SU-DHL-6 (cell line): ENCODE data around the gene RAVER1.

Source experiments
- EZH2phosphoT487 ChIP-seq: fragments of 200-600 bp; sonication (generic), shearing (Covaris generic); conservative IDR thresholded peaks from 2 replicates; pipeline ENCODE4 v1.6.1; 2018; ENCODE audit warnings: mild to moderate bottlenecking, antibody characterized with exemption, low read length, moderate library complexity, mixed read lengths
- TF ChIP-seq, protein P1 (sequence below): fragments of 200-600 bp; sonication (generic); IDR thresholded peaks from one replicate; pipeline ENCODE4 v1.5.1; 2017; ENCODE audit warnings: antibody characterized with exemption, mild to moderate bottlenecking, low read length, moderate library complexity; ENCODE audit not compliant: insufficient read depth, poor library complexity, severe bottlenecking

GRCh38 chr19:10378124-10378523, 44.8 kb upstream of the RAVER1 start:
- TF ChIP-seq, protein P1, sequence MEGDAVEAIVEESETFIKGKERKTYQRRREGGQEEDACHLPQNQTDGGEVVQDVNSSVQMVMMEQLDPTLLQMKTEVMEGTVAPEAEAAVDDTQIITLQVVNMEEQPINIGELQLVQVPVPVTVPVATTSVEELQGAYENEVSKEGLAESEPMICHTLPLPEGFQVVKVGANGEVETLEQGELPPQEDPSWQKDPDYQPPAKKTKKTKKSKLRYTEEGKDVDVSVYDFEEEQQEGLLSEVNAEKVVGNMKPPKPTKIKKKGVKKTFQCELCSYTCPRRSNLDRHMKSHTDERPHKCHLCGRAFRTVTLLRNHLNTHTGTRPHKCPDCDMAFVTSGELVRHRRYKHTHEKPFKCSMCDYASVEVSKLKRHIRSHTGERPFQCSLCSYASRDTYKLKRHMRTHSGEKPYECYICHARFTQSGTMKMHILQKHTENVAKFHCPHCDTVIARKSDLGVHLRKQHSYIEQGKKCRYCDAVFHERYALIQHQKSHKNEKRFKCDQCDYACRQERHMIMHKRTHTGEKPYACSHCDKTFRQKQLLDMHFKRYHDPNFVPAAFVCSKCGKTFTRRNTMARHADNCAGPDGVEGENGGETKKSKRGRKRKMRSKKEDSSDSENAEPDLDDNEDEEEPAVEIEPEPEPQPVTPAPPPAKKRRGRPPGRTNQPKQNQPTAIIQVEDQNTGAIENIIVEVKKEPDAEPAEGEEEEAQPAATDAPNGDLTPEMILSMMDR, result no peak
- TF ChIP-seq EZH2phosphoT487, result no peak
